WERI-Rb-1 (cell line): ENCODE data around the gene CASP10.

Experiments used
- DNase-seq: peaks from one replicate; pipeline ENCODE4 v3.0.0-alpha.2; 2020
- H3K27ac ChIP-seq: fragments of 250-450 bp; sonication (Bioruptor Pico); 2 replicates; pipeline ENCODE4 v1.5.1; 2020; ENCODE audit warnings: mild to moderate bottlenecking, moderate library complexity
- H3K27me3 ChIP-seq: fragments of 250-450 bp; sonication (Bioruptor Pico); 2 replicates; pipeline ENCODE4 v1.5.1; 2021; ENCODE audit warnings: mild to moderate bottlenecking, low read depth, moderate library complexity; ENCODE audit not compliant: insufficient read depth, severe bottlenecking
- H3K36me3 ChIP-seq: fragments of 250-450 bp; sonication (Bioruptor Pico); 2 replicates; pipeline ENCODE4 v1.5.1; 2020; ENCODE audit warnings: mild to moderate bottlenecking, moderate library complexity
- H3K4me3 ChIP-seq: 2 replicates; pipeline ENCODE4 v1.5.1; 2011; ENCODE audit warnings: low read depth, mild to moderate bottlenecking, control low read depth, low read length
- H3K9me3 ChIP-seq: fragments of 250-450 bp; sonication (Bioruptor Pico); 2 replicates; pipeline ENCODE4 v1.5.1; 2021; ENCODE audit warnings: mild to moderate bottlenecking, moderate library complexity; ENCODE audit not compliant: severe bottlenecking
- TF ChIP-seq, protein P1 (sequence below): IDR thresholded peaks from 2 replicates; pipeline ENCODE4 v1.5.1; 2011; ENCODE audit warnings: low read depth, mild to moderate bottlenecking, control low read depth, inconsistent platforms, low read length

Gene CASP10

DNA sequence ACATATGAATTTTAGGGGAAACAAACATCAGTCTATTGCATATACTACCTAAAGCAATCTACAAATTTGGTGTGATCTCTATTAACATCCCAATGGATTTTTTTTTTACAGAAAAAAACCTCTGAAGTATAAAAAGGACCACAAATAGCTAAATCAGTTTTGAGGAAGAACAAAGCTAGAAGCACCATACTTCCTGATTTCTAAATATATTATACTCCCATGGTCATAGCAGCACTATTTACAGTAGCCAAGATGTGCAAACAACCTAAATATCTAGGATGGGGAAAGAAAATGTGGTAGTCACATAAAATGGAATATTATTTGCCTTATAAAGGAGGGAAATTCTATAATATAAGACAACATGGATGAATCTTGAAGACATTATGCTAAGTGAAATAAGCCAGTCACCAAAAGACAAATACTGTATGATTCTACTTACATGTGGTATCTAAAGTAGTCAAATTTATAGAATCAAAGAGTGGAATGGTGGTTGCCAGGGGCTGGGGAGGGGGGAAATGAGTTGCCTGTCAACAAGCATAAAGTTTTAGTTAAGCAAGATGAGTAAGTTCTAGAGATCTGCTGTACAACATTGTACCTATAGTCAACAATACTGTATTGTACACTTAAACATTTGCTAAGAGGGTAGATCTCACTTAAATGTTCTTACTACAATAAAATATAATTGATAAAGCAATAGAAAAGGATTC, 59.8 kb downstream of the CASP10 start:
- Histone ChIP-seq H3K4me3 (no peak overlapping the region), H3K27me3 (no peaks in the 10 kb centered on the region), H3K27ac (no peak overlapping the region), H3K36me3 (no peaks in the 10 kb centered on the region), H3K9me3 (peaks cover 5% of the 10 kb centered on the region)
- TF ChIP-seq, protein P1, sequence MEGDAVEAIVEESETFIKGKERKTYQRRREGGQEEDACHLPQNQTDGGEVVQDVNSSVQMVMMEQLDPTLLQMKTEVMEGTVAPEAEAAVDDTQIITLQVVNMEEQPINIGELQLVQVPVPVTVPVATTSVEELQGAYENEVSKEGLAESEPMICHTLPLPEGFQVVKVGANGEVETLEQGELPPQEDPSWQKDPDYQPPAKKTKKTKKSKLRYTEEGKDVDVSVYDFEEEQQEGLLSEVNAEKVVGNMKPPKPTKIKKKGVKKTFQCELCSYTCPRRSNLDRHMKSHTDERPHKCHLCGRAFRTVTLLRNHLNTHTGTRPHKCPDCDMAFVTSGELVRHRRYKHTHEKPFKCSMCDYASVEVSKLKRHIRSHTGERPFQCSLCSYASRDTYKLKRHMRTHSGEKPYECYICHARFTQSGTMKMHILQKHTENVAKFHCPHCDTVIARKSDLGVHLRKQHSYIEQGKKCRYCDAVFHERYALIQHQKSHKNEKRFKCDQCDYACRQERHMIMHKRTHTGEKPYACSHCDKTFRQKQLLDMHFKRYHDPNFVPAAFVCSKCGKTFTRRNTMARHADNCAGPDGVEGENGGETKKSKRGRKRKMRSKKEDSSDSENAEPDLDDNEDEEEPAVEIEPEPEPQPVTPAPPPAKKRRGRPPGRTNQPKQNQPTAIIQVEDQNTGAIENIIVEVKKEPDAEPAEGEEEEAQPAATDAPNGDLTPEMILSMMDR, result no peak
- DNase-seq, result no peak

DNA sequence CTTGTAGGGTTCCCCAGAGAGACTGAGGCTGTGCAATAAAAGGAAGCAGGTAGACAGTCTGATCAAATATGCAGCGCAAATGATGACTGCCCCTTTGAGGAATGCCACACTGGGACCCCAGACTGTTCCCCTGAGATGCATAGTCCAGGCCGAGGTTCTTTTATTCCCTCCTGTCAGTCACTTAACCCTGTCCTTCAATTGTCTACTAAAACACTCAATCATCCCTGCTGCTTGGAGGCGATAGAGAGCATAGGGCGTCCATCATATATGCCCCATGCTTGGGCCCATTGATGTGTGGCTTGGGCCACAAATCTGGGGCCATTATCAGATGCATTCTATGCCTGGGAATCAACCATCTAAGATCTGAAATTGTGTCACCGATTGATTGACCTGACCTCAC, 61.9 kb downstream of the CASP10 start:
- Histone ChIP-seq H3K27me3 (no peaks in the 10 kb centered on the region), H3K4me3 (no peak overlapping the region), H3K27ac (no peak overlapping the region), H3K9me3 (peaks cover 8% of the 10 kb centered on the region), H3K36me3 (no peaks in the 10 kb centered on the region)
- TF ChIP-seq, protein P1, result no peak
- no peak for DNase-seq

- Histone ChIP-seq H3K9me3 (peaks cover 6% of the 10 kb centered on the region), H3K27ac (no peak overlapping the region), H3K36me3 (no peaks in the 10 kb centered on the region), H3K4me3 (no peak overlapping the region), H3K27me3 (no peaks in the 10 kb centered on the region)
- TF ChIP-seq, protein P1, result no peak
- no peak for DNase-seq
These were observed 63.3 kb downstream of the CASP10 start for GRCh38 chr2:201246280-201246679.

DNA sequence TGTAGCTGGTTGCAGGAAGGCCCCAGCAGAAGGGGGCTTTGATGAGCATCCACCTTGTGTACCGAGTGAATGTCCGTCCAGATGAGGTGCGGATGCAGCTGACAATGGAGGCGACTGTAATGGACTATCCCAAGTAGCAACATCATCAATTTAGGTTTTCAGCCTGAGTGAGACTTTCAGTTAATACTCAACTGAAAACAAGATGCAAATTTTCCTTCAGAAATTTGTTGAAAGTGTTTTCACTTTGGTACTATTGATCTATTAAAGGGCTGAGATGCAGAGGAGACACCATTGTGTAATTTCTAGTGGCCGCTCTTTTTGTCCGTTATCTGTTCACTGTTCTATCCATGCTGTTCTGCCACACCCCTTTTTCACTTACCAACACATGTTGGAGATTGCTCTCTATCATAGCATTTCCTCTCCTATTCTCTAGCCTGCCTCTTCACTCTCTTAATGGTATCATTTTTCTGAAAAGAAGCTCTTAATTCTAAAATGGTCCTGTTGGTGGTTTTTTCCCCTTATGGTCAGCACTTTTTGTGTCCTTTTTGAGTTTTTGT, 65.4 kb downstream of the CASP10 start:
- TF ChIP-seq, protein P1, result no peak
- DNase-seq, result no peak
- Histone ChIP-seq H3K9me3 (peaks cover 3% of the 10 kb centered on the region), H3K4me3 (no peak overlapping the region), H3K27ac (no peak overlapping the region), H3K36me3 (no peaks in the 10 kb centered on the region), H3K27me3 (no peaks in the 10 kb centered on the region)

DNA sequence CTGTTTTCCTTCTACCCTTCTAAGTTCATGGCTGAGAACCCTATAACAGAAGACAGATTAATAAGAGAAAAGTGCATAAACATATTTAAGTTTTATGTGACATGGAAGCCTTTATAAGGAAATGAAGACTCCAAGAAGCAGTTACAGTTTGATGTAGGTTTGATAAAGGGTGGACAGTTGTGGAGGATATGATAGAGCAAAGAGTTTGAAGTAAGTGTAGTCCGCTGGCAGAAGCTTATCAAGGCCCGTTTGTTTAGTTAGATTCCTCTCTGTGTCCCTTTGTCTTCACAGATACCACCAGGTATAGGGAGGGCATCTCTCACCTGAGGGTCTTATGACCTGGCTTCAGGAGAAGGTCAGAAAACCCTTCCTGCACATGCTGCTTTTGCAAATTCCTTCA, 66.9 kb downstream of the CASP10 start:
- no peak for DNase-seq

More for the DNA sequence above, 66.9 kb downstream of the CASP10 start:
- Histone ChIP-seq H3K9me3 (peaks cover 3% of the 10 kb centered on the region), H3K36me3 (no peaks in the 10 kb centered on the region), H3K4me3 (no peak overlapping the region), H3K27me3 (no peaks in the 10 kb centered on the region), H3K27ac (no peak overlapping the region)
- TF ChIP-seq, protein P1, result no peak
